SK-N-SH treated with all-trans-retinoic acid at 6 μM for 48 hours (cell line): ENCODE results near the gene CTDSP2.
"Not testable (repeated sequence)": the region's sequence is repeated elsewhere in the genome, so short reads cannot be mapped to it uniquely, and the experiment has no call there.

ENCODE experiments used
- ARNTL ChIP-seq: fragments of 450-650 bp; formaldehyde crosslinking; IDR thresholded peaks from 2 replicates; pipeline ENCODE4 v1.5.0; 2020; ENCODE audit warnings: low read depth, mild to moderate bottlenecking, moderate library complexity, borderline replicate concordance
- ESRRG ChIP-seq: fragments of 250-450 bp; sonication (Bioruptor Pico); IDR thresholded peaks from 2 replicates; pipeline ENCODE4 v1.6.1; 2021; ENCODE audit warnings: mild to moderate bottlenecking
- ZFP30 ChIP-seq: fragments of 450-650 bp; formaldehyde crosslinking; IDR thresholded peaks from 2 replicates; pipeline ENCODE4 v1.5.0; 2022; ENCODE audit warnings: mild to moderate bottlenecking, moderate library complexity
- ZNF565 ChIP-seq: fragments of 450-650 bp; formaldehyde crosslinking; conservative IDR thresholded peaks from 2 replicates; pipeline ENCODE4 v1.5.0; 2020; ENCODE audit warnings: low read depth, mild to moderate bottlenecking, moderate library complexity
- ZNF70 ChIP-seq: fragments of 450-650 bp; formaldehyde crosslinking; IDR thresholded peaks from 2 replicates; pipeline ENCODE4 v1.5.0; 2020; ENCODE audit warnings: mild to moderate bottlenecking, moderate library complexity
- ZNF8 ChIP-seq: fragments of 450-650 bp; formaldehyde crosslinking; IDR thresholded peaks from 2 replicates; pipeline ENCODE4 v1.5.0; 2020; ENCODE audit warnings: mild to moderate bottlenecking, moderate library complexity
- TF ChIP-seq, protein P1 (sequence below): fragments of 250-450 bp; sonication (Bioruptor Pico); IDR thresholded peaks from 2 replicates; pipeline ENCODE4 v1.8.0; 2021; ENCODE audit warnings: low read depth, mild to moderate bottlenecking, moderate library complexity, borderline replicate concordance
- TF ChIP-seq, protein P2 (sequence below): fragments of 250-450 bp; sonication (Bioruptor Pico); IDR thresholded peaks from 2 replicates; pipeline ENCODE4 v1.5.1; 2021; ENCODE audit warnings: mild to moderate bottlenecking, moderate library complexity
- TF ChIP-seq, protein P3 (sequence below): fragments of 250-450 bp; sonication (Bioruptor Pico); IDR thresholded peaks from 2 replicates; pipeline ENCODE4 v1.8.0; 2020; ENCODE audit warnings: mild to moderate bottlenecking, moderate library complexity, borderline replicate concordance

DNA sequence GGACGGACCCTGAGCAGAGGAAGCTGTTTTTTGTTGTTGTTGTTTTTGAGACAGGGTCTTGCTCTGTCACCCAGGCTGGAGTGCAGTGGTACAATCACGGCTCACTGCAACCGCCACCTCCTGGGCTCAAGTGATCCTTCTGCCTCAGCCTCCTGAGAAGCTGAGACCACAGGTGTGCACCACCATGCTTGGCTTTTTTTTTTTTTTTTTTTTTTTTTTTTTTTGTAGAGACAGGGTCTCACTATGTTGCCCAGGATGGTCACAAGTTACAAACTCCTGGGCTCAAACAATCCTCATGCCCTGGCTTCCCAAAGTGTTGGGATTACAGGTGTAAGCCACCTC, 28.6 kb downstream of the CTDSP2 start:
- TF ChIP-seq, protein P1, sequence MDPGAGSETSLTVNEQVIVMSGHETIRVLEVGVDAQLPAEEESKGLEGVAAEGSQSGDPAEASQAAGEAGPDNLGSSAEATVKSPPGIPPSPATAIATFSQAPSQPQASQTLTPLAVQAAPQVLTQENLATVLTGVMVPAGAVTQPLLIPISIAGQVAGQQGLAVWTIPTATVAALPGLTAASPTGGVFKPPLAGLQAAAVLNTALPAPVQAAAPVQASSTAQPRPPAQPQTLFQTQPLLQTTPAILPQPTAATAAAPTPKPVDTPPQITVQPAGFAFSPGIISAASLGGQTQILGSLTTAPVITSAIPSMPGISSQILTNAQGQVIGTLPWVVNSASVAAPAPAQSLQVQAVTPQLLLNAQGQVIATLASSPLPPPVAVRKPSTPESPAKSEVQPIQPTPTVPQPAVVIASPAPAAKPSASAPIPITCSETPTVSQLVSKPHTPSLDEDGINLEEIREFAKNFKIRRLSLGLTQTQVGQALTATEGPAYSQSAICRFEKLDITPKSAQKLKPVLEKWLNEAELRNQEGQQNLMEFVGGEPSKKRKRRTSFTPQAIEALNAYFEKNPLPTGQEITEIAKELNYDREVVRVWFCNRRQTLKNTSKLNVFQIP (CRISPR knock-in tag): not testable (repeated sequence)
- TF ChIP-seq, protein P2, sequence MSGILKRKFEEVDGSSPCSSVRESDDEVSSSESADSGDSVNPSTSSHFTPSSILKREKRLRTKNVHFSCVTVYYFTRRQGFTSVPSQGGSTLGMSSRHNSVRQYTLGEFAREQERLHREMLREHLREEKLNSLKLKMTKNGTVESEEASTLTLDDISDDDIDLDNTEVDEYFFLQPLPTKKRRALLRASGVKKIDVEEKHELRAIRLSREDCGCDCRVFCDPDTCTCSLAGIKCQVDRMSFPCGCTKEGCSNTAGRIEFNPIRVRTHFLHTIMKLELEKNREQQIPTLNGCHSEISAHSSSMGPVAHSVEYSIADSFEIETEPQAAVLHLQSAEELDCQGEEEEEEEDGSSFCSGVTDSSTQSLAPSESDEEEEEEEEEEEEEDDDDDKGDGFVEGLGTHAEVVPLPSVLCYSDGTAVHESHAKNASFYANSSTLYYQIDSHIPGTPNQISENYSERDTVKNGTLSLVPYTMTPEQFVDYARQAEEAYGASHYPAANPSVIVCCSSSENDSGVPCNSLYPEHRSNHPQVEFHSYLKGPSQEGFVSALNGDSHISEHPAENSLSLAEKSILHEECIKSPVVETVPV (CRISPR knock-in tag): not testable (repeated sequence)
- TF ChIP-seq, protein P3, sequence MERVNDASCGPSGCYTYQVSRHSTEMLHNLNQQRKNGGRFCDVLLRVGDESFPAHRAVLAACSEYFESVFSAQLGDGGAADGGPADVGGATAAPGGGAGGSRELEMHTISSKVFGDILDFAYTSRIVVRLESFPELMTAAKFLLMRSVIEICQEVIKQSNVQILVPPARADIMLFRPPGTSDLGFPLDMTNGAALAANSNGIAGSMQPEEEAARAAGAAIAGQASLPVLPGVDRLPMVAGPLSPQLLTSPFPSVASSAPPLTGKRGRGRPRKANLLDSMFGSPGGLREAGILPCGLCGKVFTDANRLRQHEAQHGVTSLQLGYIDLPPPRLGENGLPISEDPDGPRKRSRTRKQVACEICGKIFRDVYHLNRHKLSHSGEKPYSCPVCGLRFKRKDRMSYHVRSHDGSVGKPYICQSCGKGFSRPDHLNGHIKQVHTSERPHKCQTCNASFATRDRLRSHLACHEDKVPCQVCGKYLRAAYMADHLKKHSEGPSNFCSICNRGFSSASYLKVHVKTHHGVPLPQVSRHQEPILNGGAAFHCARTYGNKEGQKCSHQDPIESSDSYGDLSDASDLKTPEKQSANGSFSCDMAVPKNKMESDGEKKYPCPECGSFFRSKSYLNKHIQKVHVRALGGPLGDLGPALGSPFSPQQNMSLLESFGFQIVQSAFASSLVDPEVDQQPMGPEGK (CRISPR knock-in tag): not testable (repeated sequence)
- not testable (repeated sequence) for TF ChIP-seq ARNTL (CRISPR knock-in tag); ZNF8 (CRISPR knock-in tag); ZNF565 (CRISPR knock-in tag); ESRRG; ZNF70; ZFP30 (CRISPR knock-in tag)
